Suprapubic skin (tissue), 3 donors: Measurements from ENCODE around the gene KIAA0753.

Experiments used
- EP300 ChIP-seq: sonication (generic); formaldehyde crosslinking; IDR thresholded peaks from one replicate; pipeline ENCODE4 v1.6.1; 2017; ENCODE audit warnings: antibody characterized with exemption
- TF ChIP-seq, protein P1 (sequence below), 2 donors: fragments of 200-600 bp in 1 of 2; fragments of 450-650 bp in 1 of 2; sonication (generic) in 1 of 2; IDR thresholded peaks; one replicate each; pipeline ENCODE4 v1.5.1; 2016 to 2019; ENCODE audit warnings: antibody characterized with exemption in 2 of 2, mild to moderate bottlenecking in 1 of 2, moderate library complexity in 1 of 2

GRCh38 chr17:6561446-6561845 is 79.1 kb downstream of the KIAA0753 start:
- TF ChIP-seq, protein P1, sequence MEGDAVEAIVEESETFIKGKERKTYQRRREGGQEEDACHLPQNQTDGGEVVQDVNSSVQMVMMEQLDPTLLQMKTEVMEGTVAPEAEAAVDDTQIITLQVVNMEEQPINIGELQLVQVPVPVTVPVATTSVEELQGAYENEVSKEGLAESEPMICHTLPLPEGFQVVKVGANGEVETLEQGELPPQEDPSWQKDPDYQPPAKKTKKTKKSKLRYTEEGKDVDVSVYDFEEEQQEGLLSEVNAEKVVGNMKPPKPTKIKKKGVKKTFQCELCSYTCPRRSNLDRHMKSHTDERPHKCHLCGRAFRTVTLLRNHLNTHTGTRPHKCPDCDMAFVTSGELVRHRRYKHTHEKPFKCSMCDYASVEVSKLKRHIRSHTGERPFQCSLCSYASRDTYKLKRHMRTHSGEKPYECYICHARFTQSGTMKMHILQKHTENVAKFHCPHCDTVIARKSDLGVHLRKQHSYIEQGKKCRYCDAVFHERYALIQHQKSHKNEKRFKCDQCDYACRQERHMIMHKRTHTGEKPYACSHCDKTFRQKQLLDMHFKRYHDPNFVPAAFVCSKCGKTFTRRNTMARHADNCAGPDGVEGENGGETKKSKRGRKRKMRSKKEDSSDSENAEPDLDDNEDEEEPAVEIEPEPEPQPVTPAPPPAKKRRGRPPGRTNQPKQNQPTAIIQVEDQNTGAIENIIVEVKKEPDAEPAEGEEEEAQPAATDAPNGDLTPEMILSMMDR (IDR thresholded peaks at IDR 0.05), result no peak
- TF ChIP-seq EP300, result no peak
